Measurements from ENCODE around the gene PTPN20.
"Not testable (repeated sequence)": the region's sequence is repeated elsewhere in the genome, so short reads cannot be mapped to it uniquely, and the experiment has no call there.

PTPN20 gene

GRCh38 chr10:46963356-46963755 lies 52.1 kb downstream of the PTPN20 start:
- DNase-seq = not testable (repeated sequence)

GRCh38 chr10:46967013-46967412 lies 55.8 kb downstream of the PTPN20 start:
- not testable (repeated sequence) for DNase-seq

- not testable (repeated sequence) for DNase-seq
Observed at GRCh38 chr10:46980223-46980622, 69.0 kb downstream of the PTPN20 start.

GRCh38 chr10:46987233-46987924 lies 76.2 kb downstream of the PTPN20 start:
- not testable (repeated sequence) for DNase-seq

GRCh38 chr10:46992803-46993561 lies 81.8 kb downstream of the PTPN20 start:
- peak; percentile 41 for DNase-seq

- DNase-seq = no peak
Observed at GRCh38 chr10:46995234-46995633, 84.0 kb downstream of the PTPN20 start.

GRCh38 chr10:46998192-46998591 lies 87.0 kb downstream of the PTPN20 start:
- no peak for DNase-seq

- DNase-seq = no peak
Observed at GRCh38 chr10:46998595-46998994, 87.4 kb downstream of the PTPN20 start.

GRCh38 chr10:46999217-46999616 lies 88.0 kb downstream of the PTPN20 start:
- no peak for DNase-seq

- DNase-seq = no peak
Observed at GRCh38 chr10:47008769-47009168, 97.5 kb downstream of the PTPN20 start.

GRCh38 chr10:47009215-47009838 lies 98.1 kb downstream of the PTPN20 start:
- no peak for DNase-seq

GRCh38 chr10:47010036-47010435 lies 98.8 kb downstream of the PTPN20 start:
- DNase-seq = no peak

- no peak for DNase-seq
Observed at GRCh38 chr10:47012214-47012613, 101.0 kb downstream of the PTPN20 start.

GRCh38 chr10:47013507-47014154 lies 102.4 kb downstream of the PTPN20 start:
- DNase-seq = no peak

- DNase-seq = no peak
Observed at GRCh38 chr10:47015404-47015803, 104.2 kb downstream of the PTPN20 start.

GRCh38 chr10:47016564-47016963 lies 105.3 kb downstream of the PTPN20 start:
- DNase-seq = no peak

- no peak for DNase-seq
Observed at GRCh38 chr10:47018026-47018735, 107.0 kb downstream of the PTPN20 start.

- no peak for DNase-seq
Observed at GRCh38 chr10:47019155-47020145, 108.2 kb downstream of the PTPN20 start.

- no peak for DNase-seq
Observed at GRCh38 chr10:47020471-47020870, 109.2 kb downstream of the PTPN20 start.

- DNase-seq = no peak
Observed at GRCh38 chr10:47021850-47022249, 110.6 kb downstream of the PTPN20 start.
